PFSK-1 (cell line): Measurements from ENCODE around the gene SART3.

ENCODE experiments used
- FOXP2 ChIP-seq: optimal IDR thresholded peaks from 2 replicates; pipeline ENCODE3; 2011; ENCODE audit warnings: borderline replicate concordance, control low read depth, inconsistent platforms; ENCODE audit not compliant: insufficient read depth; ENCODE audit errors: extremely low read length, extremely low read depth
- POLR2AphosphoS5 ChIP-seq: IDR thresholded peaks from 2 replicates; pipeline ENCODE4 v1.6.1; 2012; ENCODE audit warnings: low read depth, mild to moderate bottlenecking, control low read depth, low read length, moderate library complexity
- REST ChIP-seq, 2 experiments: IDR thresholded peaks; 2 replicates each; pipeline versions ENCODE4 v1.6.1 to v1.8.0; 2011 to 2012; ENCODE audit warnings: low read depth in 2 of 2, low read length in 2 of 2, control low read depth in 1 of 2, inconsistent platforms in 1 of 2, mild to moderate bottlenecking in 1 of 2, moderate library complexity in 1 of 2; ENCODE audit not compliant: insufficient read depth in 1 of 2
- SIN3A ChIP-seq: IDR thresholded peaks from 2 replicates; pipeline ENCODE4 v1.6.1; 2012; ENCODE audit warnings: mild to moderate bottlenecking, low read length, moderate library complexity, borderline replicate concordance; ENCODE audit not compliant: insufficient read depth
- TAF1 ChIP-seq: IDR thresholded peaks from 2 replicates; pipeline ENCODE4 v1.6.1; 2012; ENCODE audit warnings: low read length, control low read depth, borderline replicate concordance; ENCODE audit not compliant: insufficient read depth

The SART3 gene

DNA sequence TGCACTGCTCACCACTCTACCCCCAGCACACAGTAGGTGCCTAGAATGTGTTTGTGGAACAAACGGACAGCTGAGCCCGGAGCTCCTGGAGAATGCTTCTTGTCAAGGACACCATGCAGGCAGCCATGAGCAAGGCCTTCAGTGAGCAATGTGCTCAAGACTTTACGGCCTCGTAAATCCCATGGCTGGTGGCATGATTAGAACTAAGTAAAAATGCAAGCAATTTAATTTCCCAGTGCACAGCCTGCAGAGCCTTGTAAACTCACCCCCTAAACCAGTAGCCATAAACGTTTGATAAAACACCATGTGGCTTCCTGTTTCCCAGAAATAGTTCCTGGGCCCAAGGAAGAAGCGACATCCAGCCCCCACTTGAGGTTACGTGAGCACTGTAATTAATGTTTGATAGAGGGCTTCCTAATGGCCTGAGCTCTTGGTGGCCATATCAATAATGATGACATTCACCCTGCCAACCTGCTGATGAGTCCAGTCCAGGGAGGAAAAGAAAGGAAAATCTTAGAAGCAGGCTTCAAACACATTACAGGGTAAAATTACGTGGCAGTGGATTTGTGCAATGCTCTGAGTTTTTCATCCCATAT is 82.3 kb downstream of the SART3 start:
- TF ChIP-seq SIN3A (no peak), REST (IDR thresholded peaks at IDR 0.05; ENCODE audit: insufficient read depth in 1 of 2, low read depth in 2 of 2, low read length in 2 of 2) (no peak), FOXP2 (no peak), TAF1 (no peak), POLR2AphosphoS5 (no peak)

- TF ChIP-seq TAF1 (no peak), FOXP2 (no peak), REST (IDR thresholded peaks at IDR 0.05; ENCODE audit: insufficient read depth in 1 of 2, low read depth in 2 of 2, low read length in 2 of 2) (no peak), SIN3A (no peak), POLR2AphosphoS5 (no peak)
These were observed 83.1 kb downstream of the SART3 start for GRCh38 chr12:108477881-108478259.

- no peak for TF ChIP-seq FOXP2
- TF ChIP-seq POLR2AphosphoS5 = no peak
- no peak for TF ChIP-seq TAF1
- TF ChIP-seq REST (IDR thresholded peaks at IDR 0.05; ENCODE audit: insufficient read depth in 1 of 2, low read depth in 2 of 2, low read length in 2 of 2) = no peak
- no peak for TF ChIP-seq SIN3A
These were observed 83.7 kb downstream of the SART3 start for GRCh38 chr12:108477055-108477880.

- TF ChIP-seq TAF1 (no peak), SIN3A (no peak), FOXP2 (no peak), POLR2AphosphoS5 (no peak)
These were observed 85.6 kb downstream of the SART3 start for GRCh38 chr12:108475396-108475795.

DNA sequence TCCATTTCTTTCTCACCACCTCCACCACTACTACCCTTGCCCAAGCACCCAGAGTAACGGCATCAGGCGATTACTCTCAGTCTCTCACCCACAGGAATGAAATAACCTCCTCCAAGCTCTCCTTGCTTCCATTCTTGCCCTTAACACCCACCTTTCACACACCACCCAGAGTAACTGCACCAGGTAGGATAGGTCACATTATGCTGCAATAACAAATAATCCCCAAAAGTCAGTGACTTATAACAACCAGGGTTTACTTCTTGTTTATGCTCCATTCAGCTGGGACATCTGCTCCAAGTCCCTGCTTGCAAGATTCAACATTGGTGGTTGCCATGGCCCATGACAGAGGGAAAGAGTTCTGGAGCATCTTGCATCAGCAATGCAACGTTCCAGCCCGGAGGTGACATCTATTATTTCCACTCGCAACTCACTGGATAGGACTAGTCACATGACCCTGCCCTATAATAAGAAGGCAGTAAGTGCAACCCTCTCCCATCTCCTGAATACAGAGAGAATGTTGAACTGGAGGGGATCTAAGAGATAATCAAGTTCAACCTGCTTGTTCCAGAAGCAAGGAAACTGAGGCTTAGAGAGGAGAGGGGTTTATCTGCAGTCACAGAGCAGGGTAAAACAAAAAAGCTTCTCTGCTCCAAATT is 87.4 kb downstream of the SART3 start:
- TF ChIP-seq SIN3A = no peak
- no peak for TF ChIP-seq TAF1
- TF ChIP-seq POLR2AphosphoS5 = no peak
- no peak for TF ChIP-seq REST (IDR thresholded peaks at IDR 0.05; ENCODE audit: insufficient read depth in 1 of 2, low read depth in 2 of 2, low read length in 2 of 2)
- no peak for TF ChIP-seq FOXP2
